ENCODE data around the gene SLN.
A peak's percentile ranks its signal among the peaks of the same experiment; 100 is the strongest.

SLN gene

DNA sequence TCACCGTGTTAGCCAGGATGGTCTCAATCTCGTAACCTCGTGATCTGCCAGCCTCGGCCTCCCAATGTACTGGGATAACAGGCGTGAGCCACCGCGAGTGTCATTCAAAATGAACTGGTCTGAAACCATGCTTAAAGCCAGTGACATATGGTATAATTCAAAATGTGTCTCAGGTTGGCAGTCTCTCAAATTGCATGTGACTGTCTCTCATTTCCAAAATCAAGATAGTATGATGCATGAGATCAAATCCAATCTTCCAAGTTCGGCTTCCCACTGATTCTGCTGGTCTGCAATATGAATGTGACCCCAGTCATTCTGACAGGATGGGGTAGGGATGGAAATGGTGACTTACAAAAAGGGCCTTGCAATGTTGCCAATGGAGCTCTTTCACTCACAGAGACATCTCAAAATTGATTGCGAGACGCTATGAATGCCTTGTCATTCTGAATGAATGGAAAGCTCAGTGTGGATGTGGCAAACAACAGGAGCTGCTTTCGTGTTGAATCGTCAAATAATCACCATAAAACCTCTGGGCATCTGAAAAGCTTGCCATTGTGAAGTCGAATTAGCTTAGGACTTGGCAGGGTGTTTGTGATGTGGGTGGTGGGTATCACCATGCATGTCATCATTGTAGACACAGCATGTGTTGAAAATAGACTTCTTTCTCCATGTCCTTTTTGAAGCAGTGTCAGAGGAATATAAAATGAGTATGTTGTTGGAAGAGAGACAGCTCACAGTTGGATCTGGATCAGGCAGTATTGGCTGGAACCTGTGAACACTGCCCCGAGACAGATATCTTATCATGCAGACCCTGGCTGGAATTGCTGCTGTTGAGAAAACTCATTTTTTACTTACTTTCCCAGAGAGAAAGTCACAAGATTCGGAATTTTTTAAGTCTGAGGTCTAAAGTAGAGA is 12.2 kb downstream of the SLN start:
- DNase-seq (ENCODE audit: low read depth), result no peak
- TF ChIP-seq, protein P1, sequence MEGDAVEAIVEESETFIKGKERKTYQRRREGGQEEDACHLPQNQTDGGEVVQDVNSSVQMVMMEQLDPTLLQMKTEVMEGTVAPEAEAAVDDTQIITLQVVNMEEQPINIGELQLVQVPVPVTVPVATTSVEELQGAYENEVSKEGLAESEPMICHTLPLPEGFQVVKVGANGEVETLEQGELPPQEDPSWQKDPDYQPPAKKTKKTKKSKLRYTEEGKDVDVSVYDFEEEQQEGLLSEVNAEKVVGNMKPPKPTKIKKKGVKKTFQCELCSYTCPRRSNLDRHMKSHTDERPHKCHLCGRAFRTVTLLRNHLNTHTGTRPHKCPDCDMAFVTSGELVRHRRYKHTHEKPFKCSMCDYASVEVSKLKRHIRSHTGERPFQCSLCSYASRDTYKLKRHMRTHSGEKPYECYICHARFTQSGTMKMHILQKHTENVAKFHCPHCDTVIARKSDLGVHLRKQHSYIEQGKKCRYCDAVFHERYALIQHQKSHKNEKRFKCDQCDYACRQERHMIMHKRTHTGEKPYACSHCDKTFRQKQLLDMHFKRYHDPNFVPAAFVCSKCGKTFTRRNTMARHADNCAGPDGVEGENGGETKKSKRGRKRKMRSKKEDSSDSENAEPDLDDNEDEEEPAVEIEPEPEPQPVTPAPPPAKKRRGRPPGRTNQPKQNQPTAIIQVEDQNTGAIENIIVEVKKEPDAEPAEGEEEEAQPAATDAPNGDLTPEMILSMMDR (IDR thresholded peaks at IDR 0.05; ENCODE audit: low read depth, low read length, missing control alignments), result no peak
- no peak overlapping the region for H3K4me3 ChIP-seq (ENCODE audit: low read depth, low read length)

DNA sequence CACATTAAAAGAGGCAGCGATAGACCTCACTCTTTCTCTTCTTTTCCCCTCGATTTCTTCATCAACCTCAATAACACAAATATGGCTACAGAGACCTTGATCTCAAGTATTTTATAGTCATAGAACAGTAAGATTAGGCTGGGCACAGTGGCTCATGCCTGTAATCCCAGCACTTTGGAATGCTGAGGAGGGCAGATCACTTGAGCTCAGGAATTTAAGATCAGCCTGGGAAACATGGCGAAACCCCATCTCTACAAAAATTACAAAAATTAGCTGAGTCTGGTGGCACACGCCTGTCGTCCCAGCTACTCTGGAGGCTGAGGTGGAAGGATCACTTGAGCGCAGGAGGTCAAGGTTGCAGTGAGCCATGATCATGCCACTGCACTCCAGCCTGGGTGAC is 14.6 kb downstream of the SLN start:
- DNase-seq (ENCODE audit: low read depth), result no peak
- H3K4me3 ChIP-seq (ENCODE audit: low read depth, low read length), result no peak overlapping the region
- TF ChIP-seq, protein P1 (IDR thresholded peaks at IDR 0.05; ENCODE audit: low read depth, low read length, missing control alignments), result no peak

DNA sequence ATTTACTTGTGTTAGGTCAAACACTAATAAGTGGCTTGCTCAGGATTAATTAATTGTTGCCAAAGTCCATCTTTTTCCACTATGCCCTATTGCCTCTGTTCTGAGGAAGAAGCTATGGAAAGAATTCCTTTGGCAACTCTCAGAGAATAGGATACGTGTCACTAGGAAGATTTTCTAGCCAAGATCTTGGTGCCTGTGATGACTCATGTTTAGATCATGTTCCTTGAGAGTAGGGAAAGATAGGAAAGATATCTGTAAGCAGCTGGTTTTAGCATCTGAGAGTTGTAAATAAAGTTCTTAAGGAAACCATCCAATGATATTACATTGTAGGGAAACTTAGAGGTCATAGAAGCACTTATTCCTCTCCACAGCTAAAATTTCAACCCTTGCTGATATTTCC is 15.7 kb downstream of the SLN start:
- DNase-seq (ENCODE audit: low read depth), result no peak
- TF ChIP-seq, protein P1 (IDR thresholded peaks at IDR 0.05; ENCODE audit: low read depth, low read length, missing control alignments), result no peak
- no peak overlapping the region for H3K4me3 ChIP-seq (ENCODE audit: low read depth, low read length)

DNA sequence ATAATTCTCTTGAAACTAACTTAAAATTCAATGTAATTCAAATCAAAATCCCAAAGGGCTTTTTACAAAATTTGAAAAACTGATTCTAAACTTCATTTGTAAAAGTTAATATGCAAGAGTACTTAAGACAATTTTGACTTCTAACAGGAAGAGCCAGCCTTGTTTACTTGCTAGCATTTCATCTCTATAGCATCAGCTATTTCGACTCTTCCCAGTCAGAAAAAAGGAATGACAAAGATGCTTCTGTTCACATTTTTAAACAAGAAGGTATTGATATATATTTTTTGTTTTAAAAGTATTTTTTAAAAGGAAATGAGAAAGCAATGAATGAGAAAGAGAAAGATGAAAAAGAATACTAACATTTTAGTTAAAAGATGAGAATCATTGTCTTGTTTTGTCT is 16.4 kb downstream of the SLN start:
- no peak overlapping the region for H3K4me3 ChIP-seq (ENCODE audit: low read depth, low read length)
- TF ChIP-seq, protein P1 (IDR thresholded peaks at IDR 0.05; ENCODE audit: low read depth, low read length, missing control alignments), result no peak
- no peak for DNase-seq (ENCODE audit: low read depth)

DNA sequence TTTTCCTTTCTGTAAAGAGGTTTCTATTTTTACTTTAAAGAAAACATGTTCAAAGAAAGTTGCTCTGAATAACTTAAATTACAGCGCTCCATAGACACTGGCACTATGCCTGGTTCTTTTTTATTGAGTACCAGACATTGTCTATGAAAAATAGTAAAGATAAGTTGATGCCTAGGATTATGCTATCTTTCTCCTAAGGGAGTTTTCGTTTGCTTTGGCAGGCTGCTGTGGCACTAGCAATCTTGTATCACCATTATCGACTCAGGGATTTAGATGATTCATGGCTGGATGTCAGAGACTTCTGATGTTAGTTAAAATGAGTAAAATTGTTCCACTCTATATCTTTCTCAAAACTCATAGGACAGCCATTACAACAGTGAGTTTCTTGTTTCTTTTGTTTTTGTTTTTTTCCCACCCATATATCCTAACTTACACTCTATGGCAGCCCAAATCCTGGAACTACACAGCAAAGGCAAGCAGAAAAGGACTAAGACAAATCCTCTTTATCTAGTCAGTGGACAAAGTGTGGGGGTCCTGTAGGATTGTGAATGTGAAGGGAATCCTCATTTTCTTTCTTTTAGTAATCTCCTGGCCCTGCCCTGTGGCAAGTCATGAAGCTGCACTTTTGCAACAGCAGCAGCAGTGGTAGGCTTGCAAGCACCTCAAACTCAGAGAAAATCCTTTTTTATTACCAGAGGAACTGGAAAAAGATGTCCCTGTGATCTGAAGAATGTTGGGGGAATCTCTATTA is 20.7 kb downstream of the SLN start:
- no peak for DNase-seq (ENCODE audit: low read depth)
- H3K4me3 ChIP-seq (ENCODE audit: low read depth, low read length), result no peak overlapping the region
- TF ChIP-seq, protein P1 (IDR thresholded peaks at IDR 0.05; ENCODE audit: low read depth, low read length, missing control alignments), result no peak

DNA sequence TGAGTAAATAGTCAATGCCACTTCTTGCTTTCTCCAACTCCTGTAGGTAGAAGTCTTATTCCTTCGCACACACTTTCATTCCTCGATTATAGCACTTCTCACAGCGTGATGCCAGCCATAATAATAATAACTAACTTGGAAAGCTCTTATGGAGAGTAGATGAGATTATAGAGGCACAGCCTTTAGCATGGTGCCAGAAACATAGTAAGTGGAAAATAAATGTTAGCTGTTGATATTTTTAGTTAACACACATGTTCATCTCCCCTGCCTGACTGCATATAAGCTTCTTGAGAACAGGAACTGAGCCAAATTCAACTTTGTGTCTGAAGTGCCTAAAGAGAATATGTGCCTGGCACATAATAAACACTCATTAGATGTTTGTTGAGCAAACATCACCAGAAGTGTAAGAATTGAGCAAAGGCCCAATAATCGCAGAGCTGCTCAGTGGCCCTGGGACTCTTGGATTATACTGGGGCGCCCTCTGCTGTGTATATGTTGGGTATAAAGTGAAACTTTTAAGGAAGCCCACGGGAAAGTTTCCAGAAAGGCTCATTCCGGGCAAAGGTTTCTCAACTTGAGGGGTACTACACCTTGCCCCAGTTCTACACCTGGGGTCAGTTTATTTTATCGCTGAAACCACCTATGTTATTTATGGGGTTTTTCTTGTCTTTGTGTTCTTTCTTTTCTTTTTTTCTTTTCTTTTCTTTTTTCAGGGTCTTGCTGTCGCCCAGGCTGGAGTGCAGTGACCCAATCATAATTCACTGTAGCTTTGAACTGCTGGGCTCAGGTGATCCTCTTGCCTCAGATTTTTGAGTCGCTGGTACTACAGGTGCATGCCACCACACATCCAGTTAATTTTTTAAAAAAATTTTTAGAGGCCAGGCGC is 22.3 kb downstream of the SLN start:
- DNase-seq (ENCODE audit: low read depth), result peak; percentile 13
- H3K4me3 ChIP-seq (ENCODE audit: low read depth, low read length), result no peak overlapping the region
- TF ChIP-seq, protein P1 (IDR thresholded peaks at IDR 0.05; ENCODE audit: low read depth, low read length, missing control alignments), result peak; percentile 50
